Body of pancreas (tissue), 4 donors: ENCODE data around the gene DDA1. TPM values are rescaled to one million over a fixed set of nuclear protein-coding genes. Genes with fewer than 3 reads are reported as not detected.
"Not testable (repeated sequence)": the region's sequence is repeated elsewhere in the genome, so short reads cannot be mapped to it uniquely, and the experiment has no call there.

ENCODE experiments used
- ATAC-seq: fragments of 150-250 bp; one replicate; pipeline ENCODE4 v1.9.1; 2016
- DNase-seq, 4 donors: peaks; one replicate each; pipeline ENCODE4 v3.0.0-alpha.2; 2019
- H3K27ac ChIP-seq, 4 donors: fragments of 200-600 bp; sonication (generic); 1 replicate in 3 of 4; 2 replicates in 1 of 4; pipeline versions ENCODE4 v1.5.1 to v1.6.1; 2016 to 2019; ENCODE audit warnings: mild to moderate bottlenecking in 1 of 4, mixed read lengths in 1 of 4, moderate library complexity in 1 of 4
- H3K27me3 ChIP-seq, 2 donors: fragments of 200-600 bp; sonication (generic); one replicate each; pipeline ENCODE4 v1.6.0; 2016; ENCODE audit warnings: mild to moderate bottlenecking in 1 of 2
- H3K36me3 ChIP-seq, 2 donors: fragments of 200-600 bp; sonication (generic); replicated peaks in 1 of 2; 2 replicates each; pipeline ENCODE4 v1.5.1; 2016; ENCODE audit warnings: low read depth in 2 of 2; ENCODE audit not compliant: insufficient read depth in 1 of 2
- H3K4me1 ChIP-seq: fragments of 200-600 bp; sonication (generic); one replicate; pipeline ENCODE4 v1.6.0; 2016
- H3K4me3 ChIP-seq, 2 donors: fragments of 200-600 bp; sonication (generic); 1 replicate in 1 of 2; 2 replicates in 1 of 2; pipeline ENCODE4 v1.5.1; 2016 to 2019
- H3K9me3 ChIP-seq, 3 donors: fragments of 200-600 bp; sonication (generic); 1 replicate in 2 of 3; 2 replicates in 1 of 3; pipeline ENCODE4 v1.5.1; 2016
- CTCF ChIP-seq, 7 experiments: fragments of 450-650 bp in 4 of 7; fragments of 200-600 bp in 3 of 7; sonication (generic) in 3 of 7; IDR thresholded peaks; one replicate each; pipeline ENCODE4 v1.5.1; 2016 to 2019; ENCODE audit warnings: antibody characterized with exemption in 7 of 7
- POLR2A ChIP-seq, 3 donors: fragments of 450-650 bp; IDR thresholded peaks; one replicate each; pipeline ENCODE4 v1.6.1; 2016; ENCODE audit warnings: antibody characterized with exemption in 3 of 3, mild to moderate bottlenecking in 2 of 3
- WGBS, 2 donors: methylation state at CpG; one replicate each; pipeline ENCODE4 v1.1.5; 2017; 5-methylcytosine and 5-hydroxymethylcytosine counted together
- intact Hi-C: fragments of 100-400 bp; cut with DNase I; formaldehyde crosslinking; loops from one replicate; pipeline ENCODE4 v1.15.1; 2023
- total RNA-seq, 2 donors: library from RNA; depleted of rRNA; stranded (reverse); fragments of >200 nt; gene quantifications; one replicate each; pipeline ENCODE4 v1.1.0, GENCODE V29; 2016

DDA1 gene
- total RNA-seq, 2 donors from 2014 or later, result 3.3 to 6.2 TPM

- WGBS, 2 donors, result 21 to 87% methylated on average over 8 to 29 of the region's 46 CpGs
- no peaks in the 10 kb centered on the region for H3K9me3 ChIP-seq
- intact Hi-C loops, result no loop called here
- H3K27me3 ChIP-seq, result no peaks in the 10 kb centered on the region
- DNase-seq, result peak in 3 of 4 donors; percentile 51 to 63 (median 57)
- peak; percentile 66 for ATAC-seq
- TF ChIP-seq CTCF (IDR thresholded peaks at IDR 0.05), result peak; percentile 12 to 61 (median 38)
- peak in 1 of 3 donors; percentile 23 for TF ChIP-seq POLR2A (IDR thresholded peaks at IDR 0.05)
- H3K27ac ChIP-seq, result peak overlapping the region in 2 of 4 donors; percentile 59 to 61
- H3K36me3 ChIP-seq, result no peaks in the 10 kb centered on the region
- peak overlapping the region in 1 of 2 donors; percentile 17 for H3K4me3 ChIP-seq
- H3K4me1 ChIP-seq, result no peaks in the 10 kb centered on the region
These were observed 16.9 kb upstream of the DDA1 start for GRCh38 chr19:17292301-17293074.

GRCh38 chr19:17293605-17294004 lies 15.8 kb upstream of the DDA1 start:
- no peaks in the 10 kb centered on the region for H3K9me3 ChIP-seq
- 88 to 97% methylated on average over 14 of the region's 14 CpGs for WGBS, 2 donors
- H3K27me3 ChIP-seq, result no peaks in the 10 kb centered on the region
- DNase-seq (no peak), ATAC-seq (no peak)
- no peaks in the 10 kb centered on the region for H3K36me3 ChIP-seq
- TF ChIP-seq CTCF (IDR thresholded peaks at IDR 0.05) (no peak), POLR2A (IDR thresholded peaks at IDR 0.05) (no peak)
- no peaks in the 10 kb centered on the region for H3K4me1 ChIP-seq
- intact Hi-C loops, result no loop called here
- no peak overlapping the region for H3K4me3 ChIP-seq
- no peak overlapping the region for H3K27ac ChIP-seq

GRCh38 chr19:17294051-17294891 lies 15.1 kb upstream of the DDA1 start:
- Histone ChIP-seq H3K27ac (no peak overlapping the region), H3K9me3 (no peaks in the 10 kb centered on the region), H3K36me3 (no peaks in the 10 kb centered on the region), H3K4me3 (no peak overlapping the region), H3K27me3 (no peaks in the 10 kb centered on the region), H3K4me1 (no peaks in the 10 kb centered on the region)
- ATAC-seq (no peak), DNase-seq (peak in 1 of 4 donors; percentile 37)
- no peak for TF ChIP-seq CTCF (IDR thresholded peaks at IDR 0.05)
- no peak for TF ChIP-seq POLR2A (IDR thresholded peaks at IDR 0.05)
- 80 to 96% methylated on average over 19 to 47 of the region's 48 CpGs for WGBS, 2 donors
- intact Hi-C loops, result no loop called here

GRCh38 chr19:17295551-17295950 lies 13.8 kb upstream of the DDA1 start:
- H3K9me3 ChIP-seq, DNase-seq, intact Hi-C loops, H3K4me3 ChIP-seq, H3K36me3 ChIP-seq, ATAC-seq, H3K27me3 ChIP-seq, H3K27ac ChIP-seq, H3K4me1 ChIP-seq: not testable (repeated sequence)
- WGBS, 2 donors, result 96% methylated on average over 4 to 6 of the region's 6 CpGs

GRCh38 chr19:17296273-17296672 lies 13.1 kb upstream of the DDA1 start:
- Histone ChIP-seq H3K27me3 (no peaks in the 10 kb centered on the region), H3K4me3 (no peak overlapping the region), H3K4me1 (no peaks in the 10 kb centered on the region), H3K36me3 (no peaks in the 10 kb centered on the region), H3K9me3 (no peaks in the 10 kb centered on the region), H3K27ac (no peak overlapping the region)
- ATAC-seq (no peak), DNase-seq (no peak)
- no peak for TF ChIP-seq POLR2A (IDR thresholded peaks at IDR 0.05)
- TF ChIP-seq CTCF (IDR thresholded peaks at IDR 0.05), result no peak
- WGBS, 2 donors, result 78 to 84% methylated on average over 3 to 4 of the region's 4 CpGs
- intact Hi-C loops, result no loop called here
